ENCODE measurements around the gene SCGB2A2. TPM values are rescaled to one million over a fixed set of nuclear protein-coding genes. Genes with fewer than 3 reads are reported as not detected.

SCGB2A2 gene
- not detected for total RNA-seq

DNA sequence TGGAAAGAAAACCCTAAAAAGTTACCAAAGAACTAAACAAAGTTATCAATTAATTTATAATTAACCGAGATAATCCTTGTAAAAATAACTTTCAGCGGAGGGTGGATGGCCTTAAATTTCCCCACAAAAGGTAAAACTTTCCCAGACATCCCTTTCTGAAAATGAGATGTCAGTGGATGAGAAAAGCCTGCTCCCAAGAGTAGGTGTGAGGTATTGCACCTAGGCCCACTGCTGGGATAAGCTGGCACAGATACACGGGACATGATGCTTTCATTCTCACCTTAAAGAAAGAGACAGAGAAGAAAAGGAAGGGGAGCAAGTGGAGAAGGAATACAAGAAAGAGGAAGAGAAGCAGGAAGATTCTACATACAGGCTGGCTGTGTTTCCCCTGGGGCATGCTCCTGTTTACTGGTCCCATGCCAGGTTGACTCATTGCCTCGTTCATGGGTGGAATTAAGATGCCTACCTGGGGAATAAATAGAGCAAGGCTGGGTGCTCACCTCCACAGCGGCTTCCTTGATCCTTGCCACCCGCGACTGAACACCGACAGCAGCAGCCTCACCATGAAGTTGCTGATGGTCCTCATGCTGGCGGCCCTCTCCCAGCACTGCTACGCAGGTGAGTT, at the start of gene SCGB2A2:
Gene SCGB2A2 (plus strand): TSS at position 505 of the 625 bp plus-strand sequence. CDS start 59 bp downstream, at position 564.
- Histone ChIP-seq H3K27me3 (replicated peaks; ENCODE audit: insufficient read depth) (no peaks in the 10 kb centered on the region), H3K36me3 (no peaks in the 10 kb centered on the region), H3K4me1 (replicated peaks) (no peaks in the 10 kb centered on the region), H3K9me3 (no peaks in the 10 kb centered on the region), H3K4me3 (no peak within 1 kb of the TSS), H3K27ac (no peak within 1 kb of the TSS)
- 72% methylated on average over 10 of the region's 10 CpGs for WGBS
- intact Hi-C loops (cut with DNase I), result no loop called here
- TF ChIP-seq, protein P1, sequence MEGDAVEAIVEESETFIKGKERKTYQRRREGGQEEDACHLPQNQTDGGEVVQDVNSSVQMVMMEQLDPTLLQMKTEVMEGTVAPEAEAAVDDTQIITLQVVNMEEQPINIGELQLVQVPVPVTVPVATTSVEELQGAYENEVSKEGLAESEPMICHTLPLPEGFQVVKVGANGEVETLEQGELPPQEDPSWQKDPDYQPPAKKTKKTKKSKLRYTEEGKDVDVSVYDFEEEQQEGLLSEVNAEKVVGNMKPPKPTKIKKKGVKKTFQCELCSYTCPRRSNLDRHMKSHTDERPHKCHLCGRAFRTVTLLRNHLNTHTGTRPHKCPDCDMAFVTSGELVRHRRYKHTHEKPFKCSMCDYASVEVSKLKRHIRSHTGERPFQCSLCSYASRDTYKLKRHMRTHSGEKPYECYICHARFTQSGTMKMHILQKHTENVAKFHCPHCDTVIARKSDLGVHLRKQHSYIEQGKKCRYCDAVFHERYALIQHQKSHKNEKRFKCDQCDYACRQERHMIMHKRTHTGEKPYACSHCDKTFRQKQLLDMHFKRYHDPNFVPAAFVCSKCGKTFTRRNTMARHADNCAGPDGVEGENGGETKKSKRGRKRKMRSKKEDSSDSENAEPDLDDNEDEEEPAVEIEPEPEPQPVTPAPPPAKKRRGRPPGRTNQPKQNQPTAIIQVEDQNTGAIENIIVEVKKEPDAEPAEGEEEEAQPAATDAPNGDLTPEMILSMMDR (IDR thresholded peaks at IDR 0.05), result peak in 3 of 4 experiments; percentile 42 to 58 (median 50)
- no peak for TF ChIP-seq POLR2AphosphoS5 (IDR thresholded peaks at IDR 0.05)
- DNase-seq (ENCODE audit: low spot score), result peak; percentile 15

DNA sequence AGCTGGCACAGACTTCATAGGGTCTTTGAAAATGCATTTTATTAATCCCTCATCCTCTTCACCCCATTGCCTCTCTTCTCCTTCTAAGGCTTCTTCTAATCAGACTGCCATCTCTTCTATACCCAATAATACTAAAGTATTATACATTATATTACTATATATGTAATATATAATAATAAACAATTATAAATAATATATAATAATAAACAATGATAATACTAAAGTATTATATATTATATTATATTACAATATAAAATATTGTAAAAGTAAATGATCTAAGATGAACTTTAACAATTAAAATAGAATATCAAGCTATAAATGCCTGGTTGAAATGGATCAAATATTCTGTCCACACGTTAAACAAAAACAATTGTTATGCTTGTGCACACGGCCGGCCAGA, 48.5 kb upstream of the SCGB2A2 start:
- no peak overlapping the region for H3K4me3 ChIP-seq
- WGBS, result 95% methylated on average over 3 of the region's 3 CpGs

GRCh38 chr11:62223095-62223494, 46.9 kb upstream of the SCGB2A2 start:
- DNase-seq (ENCODE audit: low spot score), result no peak
- Histone ChIP-seq H3K9me3 (no peaks in the 10 kb centered on the region), H3K27me3 (replicated peaks; ENCODE audit: insufficient read depth) (no peaks in the 10 kb centered on the region), H3K27ac (no peak overlapping the region), H3K4me1 (replicated peaks) (no peaks in the 10 kb centered on the region), H3K36me3 (no peaks in the 10 kb centered on the region), H3K4me3 (no peak overlapping the region)
- TF ChIP-seq, protein P1 (IDR thresholded peaks at IDR 0.05), result no peak
- no peak for TF ChIP-seq POLR2AphosphoS5 (IDR thresholded peaks at IDR 0.05)
- TF ChIP-seq POLR2A (IDR thresholded peaks at IDR 0.05), result no peak
- intact Hi-C loops (cut with DNase I), result no loop called here

More for the DNA sequence above, 48.5 kb upstream of the SCGB2A2 start:
- no peak for TF ChIP-seq POLR2A (IDR thresholded peaks at IDR 0.05)
- no peaks in the 10 kb centered on the region for H3K27me3 ChIP-seq (replicated peaks; ENCODE audit: insufficient read depth)
- intact Hi-C loops (cut with DNase I), result no loop called here
- H3K4me1 ChIP-seq (replicated peaks), result no peaks in the 10 kb centered on the region
- H3K9me3 ChIP-seq, result no peaks in the 10 kb centered on the region
- H3K36me3 ChIP-seq, result no peaks in the 10 kb centered on the region
- no peak overlapping the region for H3K27ac ChIP-seq
- DNase-seq (ENCODE audit: low spot score), result no peak

DNA sequence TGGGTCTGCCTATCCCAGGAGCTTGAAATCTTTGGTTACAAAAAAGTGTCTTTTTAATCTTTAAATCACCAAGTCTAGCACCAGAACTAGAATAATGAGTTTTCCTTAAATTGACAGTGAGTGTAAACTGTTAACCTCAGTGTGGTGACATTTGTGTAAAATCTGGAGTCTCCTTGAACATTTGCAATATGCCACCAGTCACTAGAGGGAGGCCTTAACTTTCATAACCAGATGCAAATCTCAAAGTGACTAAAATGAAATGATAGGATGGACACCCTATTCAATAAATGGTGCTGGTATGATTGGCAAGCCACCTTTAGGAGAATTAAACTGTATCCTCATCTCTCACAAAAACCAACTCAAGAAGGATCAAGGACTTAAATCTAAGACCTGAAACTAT, 36.2 kb upstream of the SCGB2A2 start:
- Histone ChIP-seq H3K27ac (no peak overlapping the region), H3K36me3 (no peaks in the 10 kb centered on the region), H3K27me3 (replicated peaks; ENCODE audit: insufficient read depth) (no peaks in the 10 kb centered on the region), H3K9me3 (no peaks in the 10 kb centered on the region), H3K4me1 (replicated peaks) (peaks cover 7% of the 10 kb centered on the region), H3K4me3 (no peak overlapping the region)
- TF ChIP-seq POLR2A (IDR thresholded peaks at IDR 0.05) (no peak), POLR2AphosphoS5 (IDR thresholded peaks at IDR 0.05) (no peak)
- TF ChIP-seq, protein P1 (IDR thresholded peaks at IDR 0.05), result peak in 2 of 4 experiments; percentile 20 to 37
- intact Hi-C loops (cut with DNase I), result no loop called here
- no peak for DNase-seq (ENCODE audit: low spot score)

- Histone ChIP-seq H3K36me3 (no peaks in the 10 kb centered on the region), H3K27ac (no peak overlapping the region), H3K9me3 (no peaks in the 10 kb centered on the region), H3K4me1 (replicated peaks) (peaks cover 7% of the 10 kb centered on the region), H3K27me3 (replicated peaks; ENCODE audit: insufficient read depth) (no peaks in the 10 kb centered on the region), H3K4me3 (no peak overlapping the region)
- TF ChIP-seq POLR2AphosphoS5 (IDR thresholded peaks at IDR 0.05), result peak; percentile 77
- no peak for TF ChIP-seq POLR2A (IDR thresholded peaks at IDR 0.05)
- WGBS, result 42% methylated on average over 2 of the region's 2 CpGs
- intact Hi-C loops (cut with DNase I), result no loop called here
- DNase-seq (ENCODE audit: low spot score), result no peak
These were observed 33.8 kb upstream of the SCGB2A2 start for GRCh38 chr11:62236187-62236586.

DNA sequence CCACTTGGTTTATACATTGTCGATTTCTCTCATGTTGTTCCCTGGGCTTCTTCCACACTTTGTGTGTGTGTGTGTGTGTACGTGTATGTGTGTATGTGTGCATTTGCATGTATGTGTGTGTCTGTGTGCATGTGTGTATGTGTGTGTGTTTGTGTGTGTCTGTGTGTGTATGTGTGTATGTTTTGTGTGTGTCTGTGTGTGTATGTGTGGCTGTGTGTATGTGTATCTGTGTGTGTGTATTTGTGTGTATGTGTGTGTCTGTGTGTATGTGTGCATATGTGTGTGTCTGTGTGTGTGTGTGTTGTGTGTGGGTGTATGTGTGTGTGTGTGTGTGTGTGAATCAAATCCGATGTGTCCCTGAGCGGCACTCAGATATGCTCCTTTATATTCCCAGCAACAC, 32.5 kb upstream of the SCGB2A2 start:
- no peaks in the 10 kb centered on the region for H3K36me3 ChIP-seq
- peaks cover 7% of the 10 kb centered on the region for H3K4me1 ChIP-seq (replicated peaks)
- TF ChIP-seq, protein P1 (IDR thresholded peaks at IDR 0.05), result no peak
- no peak for TF ChIP-seq POLR2A (IDR thresholded peaks at IDR 0.05)
- TF ChIP-seq POLR2AphosphoS5 (IDR thresholded peaks at IDR 0.05), result no peak
- no peaks in the 10 kb centered on the region for H3K27me3 ChIP-seq (replicated peaks; ENCODE audit: insufficient read depth)
- intact Hi-C loops (cut with DNase I), result no loop called here
- H3K4me3 ChIP-seq, result no peak overlapping the region
- H3K27ac ChIP-seq, result no peak overlapping the region
- 74% methylated on average over 4 of the region's 4 CpGs for WGBS
- no peaks in the 10 kb centered on the region for H3K9me3 ChIP-seq
- no peak for DNase-seq (ENCODE audit: low spot score)

Measured in prostate gland (tissue), 2 donors.